ENCODE data around the gene NAA20.

Gene NAA20

DNA sequence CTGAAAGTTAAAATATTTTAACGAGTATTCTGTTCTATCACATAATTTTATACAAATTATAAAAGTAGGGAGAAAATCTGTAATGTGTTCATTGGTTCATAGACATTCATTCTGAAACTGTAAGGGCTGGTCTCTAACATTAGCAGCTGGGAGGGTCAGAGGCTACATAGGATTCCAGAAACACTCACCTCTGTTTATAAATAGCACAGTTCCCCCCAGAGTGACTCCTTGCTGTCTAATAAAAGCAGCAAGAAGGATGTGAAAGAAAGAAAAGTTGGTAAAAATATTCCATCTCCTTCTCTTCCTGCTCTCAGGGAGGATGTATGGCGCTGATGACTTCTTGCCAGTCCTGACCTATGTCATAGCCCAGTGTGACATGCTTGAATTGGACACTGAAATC, 25.3 kb upstream of the NAA20 start:
- TF ChIP-seq, protein P1, sequence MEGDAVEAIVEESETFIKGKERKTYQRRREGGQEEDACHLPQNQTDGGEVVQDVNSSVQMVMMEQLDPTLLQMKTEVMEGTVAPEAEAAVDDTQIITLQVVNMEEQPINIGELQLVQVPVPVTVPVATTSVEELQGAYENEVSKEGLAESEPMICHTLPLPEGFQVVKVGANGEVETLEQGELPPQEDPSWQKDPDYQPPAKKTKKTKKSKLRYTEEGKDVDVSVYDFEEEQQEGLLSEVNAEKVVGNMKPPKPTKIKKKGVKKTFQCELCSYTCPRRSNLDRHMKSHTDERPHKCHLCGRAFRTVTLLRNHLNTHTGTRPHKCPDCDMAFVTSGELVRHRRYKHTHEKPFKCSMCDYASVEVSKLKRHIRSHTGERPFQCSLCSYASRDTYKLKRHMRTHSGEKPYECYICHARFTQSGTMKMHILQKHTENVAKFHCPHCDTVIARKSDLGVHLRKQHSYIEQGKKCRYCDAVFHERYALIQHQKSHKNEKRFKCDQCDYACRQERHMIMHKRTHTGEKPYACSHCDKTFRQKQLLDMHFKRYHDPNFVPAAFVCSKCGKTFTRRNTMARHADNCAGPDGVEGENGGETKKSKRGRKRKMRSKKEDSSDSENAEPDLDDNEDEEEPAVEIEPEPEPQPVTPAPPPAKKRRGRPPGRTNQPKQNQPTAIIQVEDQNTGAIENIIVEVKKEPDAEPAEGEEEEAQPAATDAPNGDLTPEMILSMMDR (IDR thresholded peaks at IDR 0.05; ENCODE audit: insufficient read depth, low read length): no peak
- TF ChIP-seq GABPA (IDR thresholded peaks at IDR 0.05; ENCODE audit: low read depth) (no peak), POLR2AphosphoS5 (IDR thresholded peaks at IDR 0.05; ENCODE audit: low read depth) (no peak), SPI1 (IDR thresholded peaks at IDR 0.05; ENCODE audit: borderline replicate concordance, low read depth) (no peak)
- TF ChIP-seq, protein P2, sequence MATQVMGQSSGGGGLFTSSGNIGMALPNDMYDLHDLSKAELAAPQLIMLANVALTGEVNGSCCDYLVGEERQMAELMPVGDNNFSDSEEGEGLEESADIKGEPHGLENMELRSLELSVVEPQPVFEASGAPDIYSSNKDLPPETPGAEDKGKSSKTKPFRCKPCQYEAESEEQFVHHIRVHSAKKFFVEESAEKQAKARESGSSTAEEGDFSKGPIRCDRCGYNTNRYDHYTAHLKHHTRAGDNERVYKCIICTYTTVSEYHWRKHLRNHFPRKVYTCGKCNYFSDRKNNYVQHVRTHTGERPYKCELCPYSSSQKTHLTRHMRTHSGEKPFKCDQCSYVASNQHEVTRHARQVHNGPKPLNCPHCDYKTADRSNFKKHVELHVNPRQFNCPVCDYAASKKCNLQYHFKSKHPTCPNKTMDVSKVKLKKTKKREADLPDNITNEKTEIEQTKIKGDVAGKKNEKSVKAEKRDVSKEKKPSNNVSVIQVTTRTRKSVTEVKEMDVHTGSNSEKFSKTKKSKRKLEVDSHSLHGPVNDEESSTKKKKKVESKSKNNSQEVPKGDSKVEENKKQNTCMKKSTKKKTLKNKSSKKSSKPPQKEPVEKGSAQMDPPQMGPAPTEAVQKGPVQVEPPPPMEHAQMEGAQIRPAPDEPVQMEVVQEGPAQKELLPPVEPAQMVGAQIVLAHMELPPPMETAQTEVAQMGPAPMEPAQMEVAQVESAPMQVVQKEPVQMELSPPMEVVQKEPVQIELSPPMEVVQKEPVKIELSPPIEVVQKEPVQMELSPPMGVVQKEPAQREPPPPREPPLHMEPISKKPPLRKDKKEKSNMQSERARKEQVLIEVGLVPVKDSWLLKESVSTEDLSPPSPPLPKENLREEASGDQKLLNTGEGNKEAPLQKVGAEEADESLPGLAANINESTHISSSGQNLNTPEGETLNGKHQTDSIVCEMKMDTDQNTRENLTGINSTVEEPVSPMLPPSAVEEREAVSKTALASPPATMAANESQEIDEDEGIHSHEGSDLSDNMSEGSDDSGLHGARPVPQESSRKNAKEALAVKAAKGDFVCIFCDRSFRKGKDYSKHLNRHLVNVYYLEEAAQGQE (IDR thresholded peaks at IDR 0.05; ENCODE audit: insufficient replicate concordance, low read depth): no peak
- no peaks in the 10 kb centered on the region for H3K27me3 ChIP-seq (ENCODE audit: insufficient read depth, poor library complexity, severe bottlenecking)
- no peak for DNase-seq (ENCODE audit: low read depth in 1 of 2, low spot score in 1 of 2)
- no peak overlapping the region for H3K27ac ChIP-seq (replicated peaks)
- H3K4me3 ChIP-seq (replicated peaks; ENCODE audit: insufficient read depth, low read length): no peak overlapping the region

DNA sequence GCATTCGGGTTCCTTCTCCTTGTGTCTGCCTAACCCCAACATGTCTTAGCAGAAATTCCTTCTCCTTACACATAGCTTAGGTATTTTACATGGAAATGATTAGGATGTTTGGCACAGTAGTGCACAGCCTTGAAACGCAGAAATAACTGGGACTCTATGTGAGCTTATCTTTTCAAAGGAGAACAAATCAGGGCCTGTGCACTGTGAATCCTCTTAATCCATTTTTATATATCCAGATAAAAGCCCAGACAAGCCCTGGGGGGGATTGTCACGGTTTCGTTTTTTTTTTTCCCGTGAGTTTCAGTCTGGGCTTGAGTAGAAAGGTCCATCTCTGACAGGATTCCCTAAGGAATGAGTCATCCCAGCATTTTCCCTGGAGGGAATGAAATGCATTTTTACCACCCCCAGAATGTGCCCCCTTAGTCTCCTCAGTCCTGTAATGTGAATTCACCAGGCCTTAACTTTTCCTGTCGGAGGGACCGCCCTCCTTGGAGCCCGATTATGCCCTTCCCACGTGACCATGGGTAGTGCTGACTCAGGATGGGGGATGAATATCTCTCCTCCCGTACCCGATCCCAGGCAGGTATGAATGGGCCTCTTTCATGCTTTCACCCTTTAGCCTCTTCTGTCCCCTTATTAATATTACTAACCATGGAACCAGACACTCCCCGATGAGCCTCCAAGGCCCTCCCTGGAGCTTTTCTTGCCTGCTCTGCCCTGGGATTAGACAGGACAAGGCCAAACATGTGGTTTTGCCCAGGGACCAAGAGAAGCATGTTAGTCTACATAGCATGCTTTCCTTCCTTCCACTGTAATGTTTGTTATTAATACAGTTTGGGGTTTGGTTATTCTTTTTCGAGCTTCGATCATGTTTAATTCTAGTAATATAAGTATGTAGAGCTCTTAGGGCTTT, 23.9 kb upstream of the NAA20 start:
- no peak for TF ChIP-seq GABPA (IDR thresholded peaks at IDR 0.05; ENCODE audit: low read depth)
- TF ChIP-seq SPI1 (IDR thresholded peaks at IDR 0.05; ENCODE audit: borderline replicate concordance, low read depth): no peak
- TF ChIP-seq, protein P2 (IDR thresholded peaks at IDR 0.05; ENCODE audit: insufficient replicate concordance, low read depth): no peak
- TF ChIP-seq POLR2AphosphoS5 (IDR thresholded peaks at IDR 0.05; ENCODE audit: low read depth): no peak
- TF ChIP-seq, protein P1 (IDR thresholded peaks at IDR 0.05; ENCODE audit: insufficient read depth, low read length): no peak
- no peak for DNase-seq (ENCODE audit: low read depth in 1 of 2, low spot score in 1 of 2)

DNA sequence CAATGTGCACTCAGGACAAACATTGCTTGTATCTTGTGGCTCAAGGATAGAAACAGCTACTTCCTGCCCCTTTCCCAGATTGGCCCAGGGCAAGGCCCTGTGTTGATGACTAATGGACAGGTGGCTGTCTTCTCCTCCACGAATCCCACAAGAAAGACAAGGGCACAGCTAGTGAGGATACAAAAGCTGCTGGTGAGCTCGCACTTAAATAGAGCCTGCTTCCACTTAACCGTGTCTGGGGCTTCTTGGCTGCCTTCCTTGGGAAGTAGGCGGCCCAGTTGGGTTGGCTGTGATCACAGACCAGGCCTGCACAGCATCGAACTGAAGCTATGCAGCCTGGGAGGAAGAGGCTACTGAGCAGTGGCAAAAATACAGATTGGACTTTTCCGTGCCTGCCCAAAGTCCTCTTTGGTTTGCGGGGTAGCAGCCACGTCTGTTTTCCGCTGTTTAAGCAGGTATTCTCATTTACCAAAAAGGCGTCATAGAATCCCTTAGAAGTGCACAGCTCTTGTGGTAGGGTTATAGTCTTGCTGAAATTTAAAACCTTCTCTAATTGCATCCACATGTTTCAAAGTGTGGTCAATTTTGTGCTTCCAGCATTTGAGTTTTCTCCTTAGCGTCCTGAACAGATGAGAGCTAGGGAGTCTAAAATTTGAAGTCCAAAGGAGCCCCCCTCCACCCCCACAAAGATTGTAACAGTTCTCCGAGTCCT, 23.0 kb upstream of the NAA20 start:
- TF ChIP-seq SPI1 (IDR thresholded peaks at IDR 0.05; ENCODE audit: borderline replicate concordance, low read depth): no peak
- TF ChIP-seq, protein P2 (IDR thresholded peaks at IDR 0.05; ENCODE audit: insufficient replicate concordance, low read depth): no peak
- TF ChIP-seq, protein P1 (IDR thresholded peaks at IDR 0.05; ENCODE audit: insufficient read depth, low read length): no peak
- TF ChIP-seq POLR2AphosphoS5 (IDR thresholded peaks at IDR 0.05; ENCODE audit: low read depth): no peak
- no peak for TF ChIP-seq GABPA (IDR thresholded peaks at IDR 0.05; ENCODE audit: low read depth)
- no peak overlapping the region for H3K27ac ChIP-seq (replicated peaks)

More for the DNA sequence above, 23.9 kb upstream of the NAA20 start:
- Histone ChIP-seq H3K4me3 (replicated peaks; ENCODE audit: insufficient read depth, low read length) (no peak overlapping the region), H3K27me3 (ENCODE audit: insufficient read depth, poor library complexity, severe bottlenecking) (no peaks in the 10 kb centered on the region), H3K27ac (replicated peaks) (no peak overlapping the region)

More for the DNA sequence above, 23.0 kb upstream of the NAA20 start:
- DNase-seq (ENCODE audit: low read depth in 1 of 2, low spot score in 1 of 2): no peak
- no peaks in the 10 kb centered on the region for H3K27me3 ChIP-seq (ENCODE audit: insufficient read depth, poor library complexity, severe bottlenecking)
- no peak overlapping the region for H3K4me3 ChIP-seq (replicated peaks; ENCODE audit: insufficient read depth, low read length)
